K562 (cell line): ENCODE data around the gene MRPL4. TPM values are rescaled to one million over a fixed set of nuclear protein-coding genes. Genes with fewer than 3 reads are reported as not detected.

Source experiments
- ATAC-seq: fragments of 200-7000 bp; cut with Tn5 transposase; 3 replicates; pipeline ENCODE4 v1.9.1; 2020; ENCODE audit warnings: moderate library complexity
- BruUV-seq: library from RNA; stranded (reverse); fragments of 400-500 nt; replicated peaks from 2 replicates; lab custom pipeline; 2021; lab: Mats Ljungman, UMichigan
- CTCF ChIA-PET: fragments of 300-600 bp; formaldehyde crosslinking; extraction: SDS; loops from one replicate; lab custom pipeline; 2021; ENCODE audit warnings: low intra/inter-chr PET ratio; lab: Yijun Ruan, JAX
- POLR2A ChIA-PET: fragments of 300-600, 350-650 bp; sonication (Branson Sonifier 250); formaldehyde crosslinking; extraction: SDS; loops from one replicate; lab custom pipeline; 2021; ENCODE audit warnings: antibody characterized with exemption, inconsistent platforms; lab: Yijun Ruan, JAX
- DNase-seq, 4 experiments: peaks; one replicate each; pipeline versions ENCODE4 v3.0.0 to v3.0.0-alpha.2; 2011 to 2018; ENCODE audit warnings: low spot score in 3 of 4, mixed read lengths in 3 of 4; ENCODE audit errors: extremely low read depth in 1 of 4
- FAIRE-seq: peaks from 2 replicates; lab custom pipeline; 2011; peaks lifted over from hg19 to GRCh38; lab: Jason Lieb, UNC
- H2AFZ ChIP-seq: 2 replicates; pipeline ENCODE4 v1.6.0; 2011; ENCODE audit warnings: low read depth, low read length, control low read depth, inconsistent platforms
- H3K27ac ChIP-seq: fragments of 200-600 bp; 3 replicates; pipeline ENCODE4 v1.8.0; 2011; ENCODE audit warnings: low read depth, mild to moderate bottlenecking, control low read depth, inconsistent platforms, low read length, moderate library complexity, mixed read lengths; ENCODE audit errors: extremely low read depth
- H3K27me3 ChIP-seq, 2 experiments: fragments of 300-600 bp in 1 of 2; 2 replicates in 1 of 2; 3 replicates in 1 of 2; pipeline versions ENCODE4 v1.6.0 to v1.8.0; 2011; ENCODE audit warnings: inconsistent platforms in 2 of 2, low read length in 2 of 2, mild to moderate bottlenecking in 1 of 2, mixed read lengths in 1 of 2, moderate library complexity in 1 of 2; ENCODE audit not compliant: control insufficient read depth in 2 of 2, insufficient read depth in 2 of 2
- H3K36me3 ChIP-seq: fragments of 300-600 bp; 3 replicates; pipeline ENCODE4 v1.8.0; 2011; ENCODE audit warnings: mild to moderate bottlenecking, low read length, inconsistent platforms; ENCODE audit not compliant: control insufficient read depth, insufficient read depth
- H3K4me1 ChIP-seq, 2 experiments: fragments of 200-600 bp in 1 of 2; replicated peaks in 1 of 2; 2 replicates in 1 of 2; 3 replicates in 1 of 2; pipeline versions ENCODE4 v1.5.1 to v1.8.0; 2011; ENCODE audit warnings: inconsistent platforms in 2 of 2, low read length in 2 of 2, mild to moderate bottlenecking in 1 of 2, mixed read lengths in 1 of 2, moderate library complexity in 1 of 2; ENCODE audit not compliant: control insufficient read depth in 2 of 2, insufficient read depth in 2 of 2
- H3K4me2 ChIP-seq: 2 replicates; pipeline ENCODE4 v1.6.1; 2011; ENCODE audit warnings: low read length, control low read depth, inconsistent platforms, mixed read lengths; ENCODE audit not compliant: insufficient read depth
- H3K4me3 ChIP-seq: fragments of 200-600 bp; sonication (generic), shearing (Covaris generic); 2 replicates; pipeline ENCODE4 v1.5.1; 2016; ENCODE audit warnings: control low read depth, inconsistent platforms
- H3K79me2 ChIP-seq: fragments of 200-600 bp; 3 replicates; pipeline ENCODE4 v1.8.0; 2011; ENCODE audit warnings: low read length, inconsistent platforms; ENCODE audit not compliant: control insufficient read depth, insufficient read depth
- H3K9ac ChIP-seq, 2 experiments: 2 replicates each; pipeline versions ENCODE4 v1.6.0 to v1.6.1; 2011; ENCODE audit warnings: low read depth in 2 of 2, low read length in 2 of 2, control low read depth in 1 of 2, inconsistent platforms in 1 of 2, mild to moderate bottlenecking in 1 of 2, mixed read lengths in 1 of 2; ENCODE audit not compliant: insufficient read depth in 1 of 2
- H3K9me1 ChIP-seq: one replicate; pipeline ENCODE4 v1.6.0; 2011; ENCODE audit warnings: inconsistent platforms, mild to moderate bottlenecking, low read length, moderate library complexity; ENCODE audit not compliant: control insufficient read depth, insufficient read depth
- H3K9me3 ChIP-seq: replicated peaks from 2 replicates; pipeline ENCODE4 v1.5.1; 2011; ENCODE audit warnings: low read depth, low read length, inconsistent platforms; ENCODE audit not compliant: control insufficient read depth, insufficient read depth
- H4K20me1 ChIP-seq: replicated peaks from 2 replicates; pipeline ENCODE4 v1.6.1; 2011; ENCODE audit warnings: low read length, inconsistent platforms, mixed read lengths; ENCODE audit not compliant: control insufficient read depth, insufficient read depth
- GATA2 ChIP-seq: sonication (generic); formaldehyde crosslinking; IDR thresholded peaks from 2 replicates; pipeline ENCODE4 v1.4.0; 2020; ENCODE audit warnings: mild to moderate bottlenecking, missing genetic modification reagents
- THRA ChIP-seq: fragments of 450-650 bp; IDR thresholded peaks from 2 replicates; pipeline ENCODE4 v1.6.1; 2017; ENCODE audit warnings: mild to moderate bottlenecking, moderate library complexity
- WGBS: fragments of 100-300 bp; shearing (Covaris generic); methylation state at CpG from one replicate; pipeline ENCODE4 v1.1.6; 2016; ENCODE audit warnings: low coverage, mixed read lengths; ENCODE audit not compliant: insufficient coverage; ENCODE audit errors: missing lambda C conversion rate; 5-methylcytosine and 5-hydroxymethylcytosine counted together
- in situ Hi-C: fragments of 300-500 bp; cut with MboI; formaldehyde crosslinking; loops from 4 replicates; pipeline ENCODE4 v1.15.0; 2018; ENCODE audit warnings: inconsistent platforms, mixed read lengths
- intact Hi-C: fragments of 100-400 bp; cut with micrococcal nuclease; formaldehyde crosslinking; loops from 2 replicates; pipeline ENCODE4 v1.14.2; 2022
- polyA plus RNA-seq, 8 experiments: library from polyadenylated mRNA; depleted of rRNA in 4 of 8; stranded (reverse) in 5 of 8; unstranded in 3 of 8; fragments of >200 nt; fragmentation: Nextera tagmentation in 2 of 8; fragmentation: Illumina TruSeq in 1 of 8; extraction: Ambion mirVana in 2 of 8; extraction: Trizol in 1 of 8; gene quantifications; 2 replicates each; pipeline versions ENCODE4 v1.2.1 to v1.2.3, GENCODE V29; 2011 to 2014; ENCODE audit warnings: inconsistent platforms in 1 of 8, missing spikeins in 1 of 8
- total RNA-seq, 7 experiments: library from RNA; depleted of rRNA in 6 of 7; stranded (reverse); fragments of >200 nt in 6 of 7; fragmentation: Illumina TruSeq in 2 of 7; extraction: Trizol in 2 of 7; gene quantifications; 2 replicates each; pipeline versions ENCODE4 v1.2.1 to v1.2.3, GENCODE V29; 2011 to 2021; ENCODE audit warnings: low replicate concordance in 1 of 7
- TF ChIP-seq, protein P1 (sequence below), 2 experiments: fragments of 450-650 bp in 1 of 2; sonication (generic) in 1 of 2; formaldehyde crosslinking in 1 of 2; IDR thresholded peaks; 2 replicates each; pipeline versions ENCODE4 v1.7.1 to v1.9.0; 2016 to 2022; ENCODE audit warnings: inconsistent platforms in 1 of 2, mild to moderate bottlenecking in 1 of 2, missing genetic modification reagents in 1 of 2

The MRPL4 gene
- total and polyA plus RNA-seq, 9 of the 15 experiments (the other 6 are each of a cell fraction or from before 2014, with no cell fraction given) = 1.4 to 239 (median 64.9) TPM

GRCh38 chr19:10203686-10204085, 48.3 kb upstream of the MRPL4 start:
- intact Hi-C loops = no loop called here
- Histone ChIP-seq H3K4me3 (no peak overlapping the region), H3K4me1 (peaks cover 0 to 3% of the 10 kb centered on the region in 2 experiments; a peak in 1 of 5 replicates), H4K20me1 (no peaks in the 10 kb centered on the region), H3K9ac (no peak overlapping the region), H3K4me2 (no peak overlapping the region), H3K79me2 (no peaks in the 10 kb centered on the region), H3K27me3 (no peaks in the 10 kb centered on the region), H3K36me3 (no peaks in the 10 kb centered on the region), H3K9me3 (peaks cover 5% of the 10 kb centered on the region), H3K9me1 (no peaks in the 10 kb centered on the region), H2AFZ (no peak overlapping the region), H3K27ac (no peak overlapping the region)
- ChIA-PET CTCF (no interaction called here), POLR2A (interaction anchor here (0.6 kb wide), 1 partner anchor 28 kb away, joined by 3 read pairs; no protein-coding TSS in a partner anchor)
- DNase-seq (no peak), ATAC-seq (no peak), FAIRE-seq (no peak)
- BruUV-seq = no TSS peak
- no peak for TF ChIP-seq THRA
- 0 out of 2 replicates have a peak, but pooled peaks have one; percentile 6 for TF ChIP-seq GATA2 (CRISPR knock-in tag)
- TF ChIP-seq, protein P1, sequence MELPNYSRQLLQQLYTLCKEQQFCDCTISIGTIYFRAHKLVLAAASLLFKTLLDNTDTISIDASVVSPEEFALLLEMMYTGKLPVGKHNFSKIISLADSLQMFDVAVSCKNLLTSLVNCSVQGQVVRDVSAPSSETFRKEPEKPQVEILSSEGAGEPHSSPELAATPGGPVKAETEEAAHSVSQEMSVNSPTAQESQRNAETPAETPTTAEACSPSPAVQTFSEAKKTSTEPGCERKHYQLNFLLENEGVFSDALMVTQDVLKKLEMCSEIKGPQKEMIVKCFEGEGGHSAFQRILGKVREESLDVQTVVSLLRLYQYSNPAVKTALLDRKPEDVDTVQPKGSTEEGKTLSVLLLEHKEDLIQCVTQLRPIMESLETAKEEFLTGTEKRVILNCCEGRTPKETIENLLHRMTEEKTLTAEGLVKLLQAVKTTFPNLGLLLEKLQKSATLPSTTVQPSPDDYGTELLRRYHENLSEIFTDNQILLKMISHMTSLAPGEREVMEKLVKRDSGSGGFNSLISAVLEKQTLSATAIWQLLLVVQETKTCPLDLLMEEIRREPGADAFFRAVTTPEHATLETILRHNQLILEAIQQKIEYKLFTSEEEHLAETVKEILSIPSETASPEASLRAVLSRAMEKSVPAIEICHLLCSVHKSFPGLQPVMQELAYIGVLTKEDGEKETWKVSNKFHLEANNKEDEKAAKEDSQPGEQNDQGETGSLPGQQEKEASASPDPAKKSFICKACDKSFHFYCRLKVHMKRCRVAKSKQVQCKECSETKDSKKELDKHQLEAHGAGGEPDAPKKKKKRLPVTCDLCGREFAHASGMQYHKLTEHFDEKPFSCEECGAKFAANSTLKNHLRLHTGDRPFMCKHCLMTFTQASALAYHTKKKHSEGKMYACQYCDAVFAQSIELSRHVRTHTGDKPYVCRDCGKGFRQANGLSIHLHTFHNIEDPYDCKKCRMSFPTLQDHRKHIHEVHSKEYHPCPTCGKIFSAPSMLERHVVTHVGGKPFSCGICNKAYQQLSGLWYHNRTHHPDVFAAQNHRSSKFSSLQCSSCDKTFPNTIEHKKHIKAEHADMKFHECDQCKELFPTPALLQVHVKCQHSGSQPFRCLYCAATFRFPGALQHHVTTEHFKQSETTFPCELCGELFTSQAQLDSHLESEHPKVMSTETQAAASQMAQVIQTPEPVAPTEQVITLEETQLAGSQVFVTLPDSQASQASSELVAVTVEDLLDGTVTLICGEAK (IDR thresholded peaks at IDR 0.05) = peak; percentile 91
- TF ChIP-seq, protein P1 (CRISPR knock-in tag; IDR thresholded peaks at IDR 0.05) = peak; percentile 95
- WGBS = 64% methylated on average over 3 of the region's 3 CpGs
- in situ Hi-C loops = no loop called here
